HG02642 (cell line): ENCODE results near the gene ZNF521.

Experiments
- ATAC-seq: cut with Tn5 transposase; IDR thresholded peaks from one replicate; pipeline ENCODE4 v1.9.1; 2021; ENCODE audit warnings: mild to moderate bottlenecking; ENCODE audit not compliant: unreplicated experiment, poor library complexity

ZNF521 gene

DNA sequence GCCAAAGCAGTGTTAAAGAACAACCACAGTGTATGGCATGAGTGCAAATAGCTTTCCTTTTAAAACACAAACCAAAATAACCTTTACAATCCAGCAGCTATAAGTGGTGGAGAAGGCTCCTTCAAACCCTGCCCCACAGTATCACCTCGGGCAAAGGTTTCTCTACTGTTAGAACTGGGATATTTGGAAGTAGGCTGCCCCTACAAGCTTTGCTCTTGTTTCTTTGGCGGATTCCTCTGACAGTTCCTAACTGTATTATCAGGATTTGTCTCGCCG lies 214.8 kb downstream of the ZNF521 start:
- ATAC-seq = no peak

DNA sequence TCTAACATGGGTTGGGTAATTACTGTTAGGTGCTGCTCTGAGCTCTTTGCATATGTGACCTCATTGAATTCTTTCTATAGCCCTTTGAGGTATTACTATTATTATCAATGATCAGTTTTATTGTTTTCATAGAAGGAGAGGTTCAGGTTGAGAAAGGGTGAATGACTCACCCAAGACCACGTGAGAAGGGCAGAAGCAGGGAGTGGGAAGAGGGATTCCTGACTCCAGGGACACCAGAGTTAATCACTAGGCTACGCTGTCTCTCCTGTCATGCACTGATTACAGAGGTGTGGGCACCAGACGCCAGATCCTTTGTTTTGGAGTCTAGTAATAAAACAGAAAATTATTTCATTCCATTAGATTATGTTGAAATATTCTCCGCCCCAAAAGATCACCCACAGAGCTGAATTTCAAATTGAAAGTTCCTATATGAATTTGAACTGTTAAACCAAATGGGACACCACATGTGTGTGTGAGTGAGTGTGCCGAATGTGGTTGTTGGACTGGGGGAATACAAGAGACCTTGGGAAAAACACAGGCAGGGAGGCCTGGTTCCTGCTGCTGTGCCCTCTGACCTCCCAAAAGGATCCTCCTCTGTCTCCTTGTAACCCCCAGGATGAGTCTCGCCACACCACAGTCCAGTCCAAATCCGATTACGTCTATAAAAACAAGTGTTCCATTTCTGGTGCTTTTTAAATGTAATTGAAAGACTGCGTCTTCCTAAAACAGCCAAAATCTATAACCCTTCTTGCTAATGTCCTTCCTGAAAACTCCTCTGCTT lies 215.4 kb downstream of the ZNF521 start:
- ATAC-seq = no peak

DNA sequence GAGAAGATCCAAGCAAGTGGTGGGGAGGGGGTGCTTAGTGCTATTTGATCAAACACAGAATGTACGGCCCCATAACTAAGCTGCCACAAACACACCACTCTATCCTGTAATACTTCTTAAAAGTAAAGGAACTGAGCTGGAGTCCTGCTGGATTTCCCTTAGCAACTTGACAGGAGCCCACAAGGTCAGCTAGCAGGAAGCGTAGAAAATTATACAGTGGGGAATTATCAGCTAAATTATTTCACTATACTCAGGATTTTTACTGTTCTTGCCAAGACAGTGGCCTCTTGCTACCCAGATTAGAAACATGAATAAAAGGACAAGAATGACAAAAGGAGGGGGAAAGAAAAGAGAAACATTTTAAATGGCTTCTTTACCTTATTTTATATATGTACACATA lies 217.1 kb downstream of the ZNF521 start:
- ATAC-seq = no peak

DNA sequence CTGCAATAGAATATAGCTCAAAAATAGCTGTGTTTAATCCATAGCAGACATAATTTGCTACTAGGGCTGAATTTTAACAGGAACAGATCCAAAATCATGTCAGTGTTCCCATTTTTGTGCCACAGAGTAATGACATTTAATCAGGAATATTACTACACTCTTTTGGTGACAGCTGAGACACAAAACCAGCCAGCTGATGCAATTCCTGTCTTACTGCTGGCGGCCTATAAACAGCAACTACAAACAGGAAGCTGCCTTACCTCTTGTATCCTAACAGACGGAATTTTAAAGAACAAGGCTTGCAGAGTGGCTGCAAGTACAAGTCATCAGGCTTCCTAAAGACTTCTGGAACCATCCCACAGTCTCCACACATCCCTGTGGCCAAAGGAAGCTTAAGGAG lies 218.1 kb downstream of the ZNF521 start:
- no peak for ATAC-seq

DNA sequence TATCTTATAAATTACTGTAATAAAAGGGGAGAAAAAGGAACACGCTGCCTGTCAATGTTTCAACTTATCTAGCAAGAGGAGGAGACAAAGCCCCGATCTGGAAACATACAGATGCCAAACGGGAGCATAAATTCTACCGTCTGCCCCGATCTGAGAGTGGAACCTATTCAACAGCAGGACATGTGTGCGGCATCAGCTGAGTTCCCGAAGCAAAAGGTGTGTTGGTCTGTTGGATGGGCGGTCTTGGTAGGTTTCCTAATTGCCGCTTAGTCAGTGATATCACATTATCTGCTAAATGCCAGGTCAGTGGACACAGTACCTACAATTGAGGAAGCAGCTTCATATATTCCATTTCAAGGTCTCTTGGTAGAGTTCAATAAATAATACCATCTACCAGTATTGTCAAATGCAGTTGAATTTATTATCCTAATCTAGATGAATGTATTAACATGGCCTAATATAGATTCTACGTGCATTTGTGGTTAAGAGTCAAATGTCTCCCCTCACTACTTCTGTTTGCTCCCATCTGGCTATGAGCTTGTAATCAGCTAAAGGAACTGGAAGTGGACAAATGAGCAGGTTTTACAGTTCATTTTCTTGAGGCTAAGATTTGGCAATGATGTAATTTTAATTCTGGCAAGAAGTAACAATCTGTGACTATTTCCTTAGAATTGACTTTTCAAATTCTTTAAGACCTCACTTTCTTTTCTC lies 219.0 kb downstream of the ZNF521 start:
- no peak for ATAC-seq

DNA sequence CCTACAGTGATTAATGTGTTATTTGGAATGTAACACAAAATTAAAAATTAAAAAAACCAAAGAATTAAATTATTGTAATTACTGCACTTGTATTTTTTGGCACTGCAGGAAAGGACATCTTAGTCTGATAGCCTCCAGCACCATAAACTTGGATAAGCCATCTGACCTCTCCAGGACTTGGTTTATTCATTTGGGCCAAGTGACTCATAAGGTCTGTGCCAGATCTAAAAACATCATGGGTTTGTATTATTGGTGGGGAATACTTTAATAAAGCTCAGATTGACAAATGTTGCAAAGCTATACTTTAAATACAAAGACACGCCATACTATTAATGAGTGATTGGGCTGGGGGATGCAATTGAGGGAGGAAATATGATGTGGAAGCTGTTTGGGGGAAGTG lies 225.2 kb downstream of the ZNF521 start:
- ATAC-seq = no peak

DNA sequence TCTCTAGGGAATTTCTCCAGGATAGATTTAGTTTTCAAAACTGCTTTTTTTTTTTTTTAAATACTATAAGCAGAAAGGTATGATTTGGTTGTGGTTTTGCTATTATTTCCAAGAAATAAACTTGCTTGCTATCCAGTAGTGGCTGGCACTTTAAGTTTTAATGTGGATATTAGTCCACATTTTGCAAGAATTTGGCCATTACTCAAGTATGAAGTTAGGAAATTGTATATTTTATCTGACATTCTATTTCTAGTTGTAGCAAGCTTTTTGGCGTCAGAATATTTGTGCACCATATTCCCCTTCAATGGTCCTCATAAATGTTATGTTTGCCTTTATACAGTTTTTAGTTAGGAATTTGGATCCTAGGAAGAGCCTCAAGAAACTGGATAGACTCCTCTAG lies 226.3 kb downstream of the ZNF521 start:
- no peak for ATAC-seq

DNA sequence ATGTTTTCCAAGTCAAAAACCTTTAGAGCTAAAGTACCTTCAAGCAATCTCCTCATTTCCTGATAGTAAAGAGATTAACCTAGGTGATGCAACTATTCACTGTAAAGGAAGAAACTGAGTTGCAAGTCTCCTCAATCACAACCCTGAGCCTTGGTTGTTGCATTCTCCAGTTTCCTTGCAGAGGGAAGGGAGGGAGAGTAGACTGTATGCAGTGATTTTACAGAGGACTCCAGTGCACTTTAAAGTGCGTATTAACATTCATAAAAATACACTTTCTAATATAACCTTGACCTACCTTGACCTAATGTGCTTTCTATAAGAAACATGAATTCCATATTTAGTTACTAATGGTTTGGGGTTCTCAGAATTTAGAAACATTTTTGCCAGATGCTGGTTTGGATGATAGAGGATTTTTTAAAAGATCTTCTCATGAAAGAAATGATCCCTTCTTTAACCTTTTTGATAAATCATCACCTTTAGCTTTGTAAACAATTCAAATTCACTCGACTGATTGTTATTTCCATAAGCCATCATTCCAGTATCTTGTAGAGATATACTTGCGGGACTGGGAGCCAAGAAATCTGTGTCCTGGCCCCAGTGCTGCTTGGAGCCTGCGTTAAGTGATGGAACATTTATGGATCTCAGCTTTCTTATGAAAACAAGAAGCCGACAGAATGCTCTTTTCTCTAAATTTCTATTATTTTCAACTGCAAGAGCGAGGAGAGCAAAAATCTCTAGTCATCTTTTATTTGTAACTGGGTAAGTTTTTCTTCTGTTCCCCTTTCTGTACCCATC lies 228.3 kb downstream of the ZNF521 start:
- no peak for ATAC-seq

DNA sequence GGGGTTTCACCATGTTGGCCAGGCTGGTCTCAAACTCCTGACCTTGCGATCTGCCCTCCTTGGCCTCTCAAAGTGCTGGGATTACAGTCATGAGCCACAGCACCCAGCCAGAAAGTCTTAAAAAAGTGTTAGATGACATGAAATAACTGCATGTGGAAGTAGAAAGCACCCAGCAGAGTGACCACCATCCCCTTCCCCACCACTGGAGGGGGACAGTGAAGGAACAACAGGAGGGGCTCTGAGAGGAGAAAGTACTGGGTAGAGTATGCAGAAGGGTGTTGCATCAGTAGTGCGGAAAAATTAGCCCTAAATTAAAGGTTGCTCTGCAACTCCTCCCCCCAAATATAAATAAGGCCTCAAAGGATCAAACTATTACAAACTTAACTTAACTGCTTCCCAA lies 230.5 kb downstream of the ZNF521 start:
- ATAC-seq = no peak

DNA sequence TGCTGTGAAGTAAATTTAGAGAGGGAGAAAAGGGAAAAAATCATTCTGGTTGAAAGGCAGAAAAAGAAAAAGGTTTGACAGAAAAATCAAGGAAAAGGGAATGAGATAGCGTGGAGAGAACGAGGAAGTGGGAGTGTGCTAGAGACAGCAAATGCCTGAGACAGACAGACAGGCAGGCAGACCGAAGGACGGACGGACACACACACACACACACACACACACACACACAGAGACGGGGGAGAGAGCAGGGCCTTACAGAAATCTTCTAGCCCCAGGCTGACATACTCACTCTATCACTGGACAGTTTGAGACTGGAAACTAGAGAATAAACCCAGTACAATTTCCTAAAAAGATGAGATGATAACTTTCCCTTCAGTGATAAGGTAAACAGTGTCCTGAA lies 238.4 kb downstream of the ZNF521 start:
- ATAC-seq = no peak

DNA sequence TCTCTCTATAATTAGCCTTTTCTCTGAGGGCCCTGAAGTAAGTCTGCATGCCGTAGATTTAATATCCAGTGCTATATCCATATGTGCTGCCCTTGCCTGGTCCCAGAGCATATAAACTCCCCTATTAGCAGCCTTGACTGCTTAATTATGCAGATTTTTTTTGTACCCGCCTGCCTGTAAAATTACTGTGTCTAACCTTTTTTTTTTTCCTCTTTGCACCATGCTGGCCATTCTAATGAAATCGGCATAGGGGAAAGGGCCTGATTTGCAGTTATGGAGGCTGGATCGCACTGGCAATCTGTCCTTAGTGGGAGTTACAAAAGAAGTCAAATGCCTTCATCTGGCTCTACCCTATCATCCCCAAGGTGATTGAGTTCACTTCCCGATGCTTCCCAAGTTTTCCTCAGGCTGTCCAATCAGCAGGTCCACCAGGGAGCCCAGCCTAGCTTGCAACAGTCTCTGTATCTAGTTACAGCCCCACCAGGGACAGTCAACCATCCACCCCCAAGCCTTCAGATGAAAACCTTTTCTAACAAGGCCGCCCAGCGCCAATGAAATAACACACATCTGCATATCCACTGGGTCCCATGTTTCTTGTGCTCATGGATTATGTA lies 239.0 kb downstream of the ZNF521 start:
- no peak for ATAC-seq

DNA sequence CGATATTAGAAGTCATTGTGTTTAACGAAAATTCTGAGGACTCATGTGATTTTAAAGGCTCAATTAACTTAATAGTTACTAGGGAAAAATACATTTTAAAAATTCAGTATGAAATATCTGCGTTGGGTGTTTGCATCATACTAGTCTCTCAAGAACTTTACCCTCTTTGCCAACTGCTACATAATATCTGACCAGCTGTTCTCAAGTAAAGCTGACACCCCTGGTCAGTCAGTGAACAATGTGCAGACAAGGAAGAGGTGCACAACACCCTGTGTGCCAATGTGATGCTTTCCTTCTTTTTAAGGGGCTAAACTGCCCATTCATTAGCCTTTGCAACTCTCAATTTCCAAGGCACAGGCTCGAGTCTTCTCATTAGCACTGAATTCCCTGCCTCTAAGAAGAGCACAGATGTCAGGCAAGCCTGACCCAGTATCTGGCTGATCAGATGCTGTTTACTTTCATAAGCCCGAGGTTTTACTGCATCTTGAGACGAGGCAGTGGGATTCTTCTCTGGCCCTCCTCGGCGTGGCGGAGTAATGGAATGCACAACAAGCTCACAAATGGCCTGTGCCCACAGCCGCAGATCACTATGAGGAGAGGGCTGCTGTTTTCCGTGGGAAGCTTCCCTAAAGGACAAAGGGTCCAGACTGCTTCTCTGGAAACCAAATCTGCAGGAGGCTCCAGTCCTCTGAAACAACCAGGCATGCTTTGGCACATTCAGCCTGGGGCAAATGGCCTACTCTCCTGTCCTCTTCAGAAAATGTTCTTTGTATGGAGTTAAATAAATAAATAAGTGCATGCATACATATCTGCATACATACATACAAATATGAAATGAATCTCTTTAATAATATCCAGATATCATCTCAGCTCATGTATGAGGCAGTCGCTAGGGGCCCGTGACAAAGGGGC lies 240.3 kb downstream of the ZNF521 start:
- no peak for ATAC-seq

DNA sequence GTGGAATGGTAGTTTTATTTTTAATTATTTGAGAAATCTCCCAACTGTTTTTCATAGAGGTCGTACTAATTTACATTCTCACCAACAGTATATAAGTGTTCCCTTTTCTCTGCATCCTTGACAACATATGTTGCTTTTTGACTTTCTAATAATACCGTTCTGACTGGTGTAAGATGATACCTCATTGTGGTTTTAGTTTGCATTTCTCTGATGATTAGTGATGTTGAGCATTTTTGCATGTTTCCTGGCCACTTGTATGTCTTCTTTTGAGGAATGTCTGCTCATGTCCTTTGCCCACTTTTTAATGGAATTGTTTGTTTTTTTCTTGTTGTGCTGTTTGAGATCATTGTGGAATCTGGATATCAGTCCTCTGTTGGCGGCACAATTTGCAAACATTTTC lies 242.5 kb downstream of the ZNF521 start:
- ATAC-seq = no peak

DNA sequence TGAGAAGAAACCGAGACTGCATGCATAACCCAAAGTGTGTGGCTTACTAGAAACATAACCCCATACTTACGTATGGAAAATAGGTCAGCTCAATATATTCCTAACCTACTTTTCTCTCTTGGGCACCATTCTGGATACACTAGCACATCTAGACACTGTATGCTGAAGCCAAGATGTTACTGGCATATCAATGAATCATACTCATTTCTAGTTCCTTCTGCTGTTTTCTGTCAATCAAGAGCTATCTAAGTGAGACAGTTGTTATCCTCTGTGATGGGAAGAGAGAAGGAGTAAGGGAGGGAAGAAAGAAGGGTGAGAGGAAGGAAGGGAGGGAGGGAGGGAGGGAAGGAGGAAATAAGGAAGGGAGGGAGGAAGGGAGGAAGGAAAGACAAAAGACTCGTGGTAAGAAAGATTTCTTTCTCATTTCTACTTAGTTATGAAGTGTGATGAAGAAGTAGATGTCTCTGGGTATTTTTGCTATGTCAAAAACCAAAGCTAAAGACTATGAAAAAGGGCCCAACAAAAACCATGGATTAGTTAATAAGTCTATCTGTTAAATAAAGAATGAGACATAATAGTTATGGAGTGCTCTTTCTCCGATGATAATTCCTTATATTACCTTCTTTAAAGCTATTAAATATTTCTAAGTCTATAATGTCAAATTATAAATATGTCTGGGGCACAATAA lies 248.4 kb downstream of the ZNF521 start:
- ATAC-seq = no peak

DNA sequence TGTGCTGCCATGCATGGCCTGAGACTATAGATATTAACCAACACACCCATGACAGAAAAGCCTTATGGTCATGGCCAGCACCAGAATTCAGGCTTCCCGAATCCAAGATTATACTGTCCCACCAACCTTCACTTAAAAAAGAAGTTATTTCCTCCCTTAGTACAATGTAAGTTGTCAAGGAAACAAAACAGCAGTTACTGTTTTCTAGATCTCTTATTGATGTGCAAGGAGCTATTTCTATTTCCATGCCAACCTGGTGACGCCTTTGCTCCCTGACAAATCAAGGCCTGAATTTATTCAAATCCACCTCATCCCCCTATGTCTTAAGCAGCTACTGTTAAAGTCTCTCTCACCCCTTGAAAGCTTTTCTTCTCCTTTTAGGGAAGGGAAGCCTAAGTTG lies 249.3 kb downstream of the ZNF521 start:
- ATAC-seq = no peak

DNA sequence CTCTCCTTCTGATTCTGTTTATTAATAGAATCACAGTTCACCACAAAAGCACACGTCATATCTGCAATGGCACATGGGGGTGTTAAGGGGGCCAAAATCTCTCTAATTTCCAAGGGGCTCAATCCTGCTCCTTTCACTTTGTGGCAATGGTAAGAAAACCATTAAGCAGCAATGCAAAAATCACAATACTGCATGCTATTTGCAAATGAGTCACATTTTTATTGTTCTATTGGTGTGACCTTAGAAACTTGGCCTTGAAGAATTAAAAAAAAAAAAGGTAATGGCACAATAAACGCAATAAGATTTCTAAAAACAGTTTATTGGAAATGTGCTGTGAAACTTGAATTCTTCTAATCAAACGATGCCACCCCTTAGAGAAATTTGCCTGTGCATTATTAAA lies 251.5 kb downstream of the ZNF521 start:
- no peak for ATAC-seq

DNA sequence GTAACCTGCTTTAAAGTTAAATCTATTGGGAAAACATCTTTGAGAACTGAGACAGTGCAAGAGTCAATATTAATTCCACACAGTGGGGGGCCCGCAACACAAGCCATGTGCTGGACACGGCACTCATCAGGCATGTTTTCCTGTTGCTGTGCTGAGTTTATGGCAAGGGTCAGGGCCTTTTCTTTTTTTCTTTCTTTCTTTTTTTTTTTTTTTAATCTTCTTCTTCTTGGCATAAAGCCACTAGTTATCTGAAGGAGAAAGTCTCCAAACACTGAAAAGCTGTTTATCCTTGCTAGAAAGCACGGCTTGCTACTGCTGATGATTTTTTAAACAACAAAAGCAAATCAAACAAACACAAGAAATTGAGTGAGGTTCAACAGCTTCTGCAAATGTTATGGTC lies 252.1 kb downstream of the ZNF521 start:
- no peak for ATAC-seq

DNA sequence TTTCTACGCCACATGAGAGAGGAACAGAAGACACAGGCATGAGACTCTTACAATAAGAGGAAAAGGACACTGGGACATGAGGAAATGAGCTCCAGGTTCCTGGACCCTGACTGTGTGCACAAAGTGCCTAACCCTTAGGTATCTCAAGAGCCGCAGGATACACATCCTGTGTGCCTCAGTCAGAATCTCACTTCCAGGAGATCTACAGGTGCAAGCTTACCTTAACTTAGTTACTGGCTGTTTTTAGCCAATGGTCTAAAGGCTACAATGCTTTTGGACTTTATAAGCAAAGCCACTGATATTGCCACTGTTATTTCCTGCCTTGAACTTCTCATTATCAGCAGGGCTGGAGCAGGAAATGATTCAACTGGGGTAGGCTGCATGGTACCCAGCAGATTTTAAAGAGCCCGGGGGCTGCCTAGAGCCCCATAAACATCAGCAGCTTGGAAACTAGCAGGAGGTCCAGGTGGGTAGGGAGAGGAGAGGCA lies 254.4 kb downstream of the ZNF521 start:
- ATAC-seq = no peak

DNA sequence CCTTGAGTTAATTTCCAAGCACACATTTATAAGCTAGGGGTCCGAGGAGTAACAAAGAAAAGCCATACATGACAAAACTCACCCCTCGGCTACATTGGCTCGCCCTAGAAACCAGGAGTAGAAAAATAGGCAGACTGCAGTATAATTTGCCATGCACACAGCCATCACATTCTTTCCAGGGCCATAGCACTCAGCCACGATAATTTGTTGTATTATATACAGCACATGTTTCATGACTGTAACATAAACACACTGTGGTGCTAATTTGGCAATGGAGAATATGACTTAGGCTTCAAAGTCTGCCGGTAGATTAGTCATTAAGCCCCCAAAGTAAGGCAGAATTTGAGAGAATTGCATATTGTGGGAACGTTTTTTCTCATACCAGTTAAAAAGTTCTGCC lies 254.9 kb downstream of the ZNF521 start:
- ATAC-seq = no peak
